Lower leg skin (tissue), 3 donors: Measurements from ENCODE around the gene SLX4IP.

Source experiments
- POLR2A ChIP-seq, 2 donors: fragments of 450-650 bp; IDR thresholded peaks; one replicate each; pipeline ENCODE4 v1.6.1; 2016 to 2017; ENCODE audit warnings: antibody characterized with exemption in 2 of 2, mild to moderate bottlenecking in 1 of 2, moderate library complexity in 1 of 2
- TF ChIP-seq, protein P1 (sequence below), 3 donors: fragments of 450-650 bp; IDR thresholded peaks; one replicate each; pipeline ENCODE4 v1.5.1; 2016; ENCODE audit warnings: antibody characterized with exemption in 3 of 3, mild to moderate bottlenecking in 3 of 3, moderate library complexity in 2 of 3

DNA sequence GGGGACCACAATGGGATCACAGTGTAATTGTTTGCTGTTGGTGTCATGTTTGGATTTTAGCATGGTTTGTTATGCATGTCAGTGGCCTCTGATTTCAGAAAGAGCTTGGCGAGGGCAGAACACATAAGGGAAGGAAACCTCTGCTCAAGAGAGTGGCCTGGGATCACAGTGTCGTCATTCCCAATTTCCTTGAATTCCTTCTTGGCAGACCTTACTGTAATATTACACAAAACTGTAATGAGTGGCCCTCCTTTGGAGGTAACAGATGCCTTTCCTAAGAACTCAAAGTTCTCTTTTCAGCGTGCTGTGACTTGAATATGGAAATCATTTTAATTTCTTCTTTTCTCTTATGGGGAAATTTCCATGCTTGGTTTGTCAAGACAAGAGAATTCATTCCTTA, 191.8 kb downstream of the SLX4IP start:
- no peak for TF ChIP-seq POLR2A (IDR thresholded peaks at IDR 0.05)
- TF ChIP-seq, protein P1, sequence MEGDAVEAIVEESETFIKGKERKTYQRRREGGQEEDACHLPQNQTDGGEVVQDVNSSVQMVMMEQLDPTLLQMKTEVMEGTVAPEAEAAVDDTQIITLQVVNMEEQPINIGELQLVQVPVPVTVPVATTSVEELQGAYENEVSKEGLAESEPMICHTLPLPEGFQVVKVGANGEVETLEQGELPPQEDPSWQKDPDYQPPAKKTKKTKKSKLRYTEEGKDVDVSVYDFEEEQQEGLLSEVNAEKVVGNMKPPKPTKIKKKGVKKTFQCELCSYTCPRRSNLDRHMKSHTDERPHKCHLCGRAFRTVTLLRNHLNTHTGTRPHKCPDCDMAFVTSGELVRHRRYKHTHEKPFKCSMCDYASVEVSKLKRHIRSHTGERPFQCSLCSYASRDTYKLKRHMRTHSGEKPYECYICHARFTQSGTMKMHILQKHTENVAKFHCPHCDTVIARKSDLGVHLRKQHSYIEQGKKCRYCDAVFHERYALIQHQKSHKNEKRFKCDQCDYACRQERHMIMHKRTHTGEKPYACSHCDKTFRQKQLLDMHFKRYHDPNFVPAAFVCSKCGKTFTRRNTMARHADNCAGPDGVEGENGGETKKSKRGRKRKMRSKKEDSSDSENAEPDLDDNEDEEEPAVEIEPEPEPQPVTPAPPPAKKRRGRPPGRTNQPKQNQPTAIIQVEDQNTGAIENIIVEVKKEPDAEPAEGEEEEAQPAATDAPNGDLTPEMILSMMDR (IDR thresholded peaks at IDR 0.05), result no peak
